Measurements from ENCODE around the gene DIPK1A.
A peak's percentile ranks its signal among the peaks of the same experiment; 100 is the strongest.
"Not testable (repeated sequence)": the region's sequence is repeated elsewhere in the genome, so short reads cannot be mapped to it uniquely, and the experiment has no call there.

The DIPK1A gene

GRCh38 chr1:92923664-92924063 is 37.6 kb downstream of the DIPK1A start:
- FAIRE-seq (no peak), DNase-seq (ENCODE audit: extremely low spot score, insufficient read length, low read depth) (no peak)

- FAIRE-seq (no peak), DNase-seq (ENCODE audit: extremely low spot score, insufficient read length, low read depth) (no peak)
These were observed 38.8 kb downstream of the DIPK1A start for GRCh38 chr1:92922356-92923035.

GRCh38 chr1:92921031-92922023 is 39.9 kb downstream of the DIPK1A start:
- DNase-seq (ENCODE audit: extremely low spot score, insufficient read length, low read depth) (no peak), FAIRE-seq (no peak)

GRCh38 chr1:92916899-92917298 is 44.4 kb downstream of the DIPK1A start:
- FAIRE-seq = no peak
- no peak for DNase-seq (ENCODE audit: extremely low spot score, insufficient read length, low read depth)

GRCh38 chr1:92915547-92915946 is 45.7 kb downstream of the DIPK1A start:
- DNase-seq (ENCODE audit: extremely low spot score, insufficient read length, low read depth) (no peak), FAIRE-seq (no peak)

- DNase-seq (ENCODE audit: extremely low spot score, insufficient read length, low read depth) (no peak), FAIRE-seq (no peak)
These were observed 48.0 kb downstream of the DIPK1A start for GRCh38 chr1:92913093-92913819.

GRCh38 chr1:92910081-92910480 is 51.2 kb downstream of the DIPK1A start:
- DNase-seq (ENCODE audit: extremely low spot score, insufficient read length, low read depth) (no peak), FAIRE-seq (peak; percentile 18)

GRCh38 chr1:92909321-92909720 is 51.9 kb downstream of the DIPK1A start:
- no peak for FAIRE-seq
- DNase-seq (ENCODE audit: extremely low spot score, insufficient read length, low read depth) = no peak

- FAIRE-seq = no peak
These were observed 53.1 kb downstream of the DIPK1A start for GRCh38 chr1:92907949-92908684.

GRCh38 chr1:92903765-92904164 is 57.5 kb downstream of the DIPK1A start:
- DNase-seq (ENCODE audit: extremely low spot score, insufficient read length, low read depth) = no peak
- peak; percentile 39 for FAIRE-seq

More at GRCh38 chr1:92907949-92908684, 53.1 kb downstream of the DIPK1A start:
- no peak for DNase-seq (ENCODE audit: extremely low spot score, insufficient read length, low read depth)

GRCh38 chr1:92902406-92902744 is 58.9 kb downstream of the DIPK1A start:
- no peak for DNase-seq (ENCODE audit: extremely low spot score, insufficient read length, low read depth)
- FAIRE-seq = no peak

GRCh38 chr1:92901699-92902405 is 59.4 kb downstream of the DIPK1A start:
- no peak for DNase-seq (ENCODE audit: extremely low spot score, insufficient read length, low read depth)
- no peak for FAIRE-seq

GRCh38 chr1:92901126-92901525 is 60.1 kb downstream of the DIPK1A start:
- no peak for DNase-seq (ENCODE audit: extremely low spot score, insufficient read length, low read depth)

GRCh38 chr1:92900539-92900938 is 60.7 kb downstream of the DIPK1A start:
- DNase-seq (ENCODE audit: extremely low spot score, insufficient read length, low read depth) (no peak), FAIRE-seq (no peak)

More at GRCh38 chr1:92901126-92901525, 60.1 kb downstream of the DIPK1A start:
- FAIRE-seq = no peak

- no peak for FAIRE-seq
- DNase-seq (ENCODE audit: extremely low spot score, insufficient read length, low read depth) = no peak
These were observed 61.5 kb downstream of the DIPK1A start for GRCh38 chr1:92899780-92900179.

GRCh38 chr1:92898053-92898452 is 63.2 kb downstream of the DIPK1A start:
- not testable (repeated sequence) for DNase-seq (ENCODE audit: extremely low spot score, insufficient read length, low read depth); FAIRE-seq

GRCh38 chr1:92887465-92887864 is 73.8 kb downstream of the DIPK1A start:
- no peak for FAIRE-seq
- no peak for DNase-seq (ENCODE audit: extremely low spot score, insufficient read length, low read depth)

GRCh38 chr1:92886886-92887419 is 74.3 kb downstream of the DIPK1A start:
- DNase-seq (ENCODE audit: extremely low spot score, insufficient read length, low read depth) = no peak
- no peak for FAIRE-seq

GRCh38 chr1:92884195-92884594 is 77.1 kb downstream of the DIPK1A start:
- DNase-seq (ENCODE audit: extremely low spot score, insufficient read length, low read depth) (no peak), FAIRE-seq (no peak)
